GM21423 (cell line): ENCODE measurements around the gene FIS1.
"Not testable (repeated sequence)": the region's sequence is repeated elsewhere in the genome, so short reads cannot be mapped to it uniquely, and the experiment has no call there.

Experiments used
- ATAC-seq: cut with Tn5 transposase; IDR thresholded peaks from one replicate; pipeline ENCODE4 v1.9.1; 2021; ENCODE audit warnings: mild to moderate bottlenecking, moderate library complexity; ENCODE audit not compliant: unreplicated experiment

Gene FIS1

DNA sequence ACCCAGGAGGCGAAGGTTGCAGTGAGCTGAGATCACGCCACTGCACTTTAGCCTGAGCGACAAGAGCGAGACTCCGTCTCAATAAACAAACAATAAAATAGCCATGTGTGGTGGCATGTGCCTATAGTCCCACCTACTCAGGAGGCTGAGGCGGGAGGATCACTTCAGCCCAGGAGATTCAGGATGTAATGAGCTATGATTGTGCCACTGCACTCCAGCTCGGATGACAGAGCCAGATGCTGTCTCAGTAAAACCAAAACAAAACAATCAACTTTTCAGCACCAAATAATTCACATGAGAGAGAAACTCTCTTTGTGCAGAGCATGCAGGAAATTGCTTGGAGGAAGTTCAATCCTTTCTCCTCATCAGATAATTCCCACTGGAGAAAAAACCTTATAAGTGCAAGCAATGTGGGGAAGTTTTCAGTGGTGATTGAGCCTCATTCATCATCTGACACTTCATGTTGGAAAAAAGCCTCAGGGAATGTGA lies 13.4 kb upstream of the FIS1 start:
- no peak for ATAC-seq

DNA sequence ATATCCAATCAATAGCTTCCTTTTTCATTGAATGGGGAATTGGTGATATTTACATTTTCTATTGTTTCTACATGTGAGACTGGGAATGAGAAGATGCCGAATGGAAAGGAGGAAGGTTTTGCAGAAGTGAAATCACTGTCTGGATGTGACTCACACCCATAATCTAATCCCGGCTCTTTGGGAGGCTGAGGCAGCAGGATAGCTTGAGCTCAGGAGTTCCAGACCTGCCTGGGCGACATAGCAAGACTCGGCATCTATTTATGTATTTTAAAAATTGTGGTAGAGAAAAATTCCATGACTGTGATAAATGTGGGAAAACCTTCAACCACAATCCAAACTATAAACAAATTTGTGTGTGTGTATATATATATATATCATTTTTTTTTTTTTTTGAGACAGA lies 10.9 kb upstream of the FIS1 start:
- no peak for ATAC-seq

DNA sequence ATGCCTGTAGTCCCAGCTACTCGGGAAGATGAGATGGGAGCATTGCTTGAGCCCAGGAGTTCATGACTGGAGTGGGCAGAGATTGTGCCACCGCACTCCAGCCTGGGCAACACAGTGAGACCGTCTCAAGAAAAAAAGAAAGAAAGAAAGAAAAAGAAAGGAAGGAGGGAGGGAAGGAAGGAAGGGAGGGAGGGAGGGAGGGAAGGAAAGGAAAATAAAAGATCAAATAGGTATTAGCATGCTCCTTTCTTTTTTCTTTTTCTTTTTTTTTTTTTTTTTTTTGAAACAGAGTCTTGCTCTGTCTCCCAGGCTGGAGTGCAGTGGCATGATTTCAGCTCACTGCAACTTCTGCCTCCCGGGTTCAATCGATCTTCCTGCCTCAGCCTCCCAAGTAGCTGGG lies 8.3 kb upstream of the FIS1 start:
- not testable (repeated sequence) for ATAC-seq

DNA sequence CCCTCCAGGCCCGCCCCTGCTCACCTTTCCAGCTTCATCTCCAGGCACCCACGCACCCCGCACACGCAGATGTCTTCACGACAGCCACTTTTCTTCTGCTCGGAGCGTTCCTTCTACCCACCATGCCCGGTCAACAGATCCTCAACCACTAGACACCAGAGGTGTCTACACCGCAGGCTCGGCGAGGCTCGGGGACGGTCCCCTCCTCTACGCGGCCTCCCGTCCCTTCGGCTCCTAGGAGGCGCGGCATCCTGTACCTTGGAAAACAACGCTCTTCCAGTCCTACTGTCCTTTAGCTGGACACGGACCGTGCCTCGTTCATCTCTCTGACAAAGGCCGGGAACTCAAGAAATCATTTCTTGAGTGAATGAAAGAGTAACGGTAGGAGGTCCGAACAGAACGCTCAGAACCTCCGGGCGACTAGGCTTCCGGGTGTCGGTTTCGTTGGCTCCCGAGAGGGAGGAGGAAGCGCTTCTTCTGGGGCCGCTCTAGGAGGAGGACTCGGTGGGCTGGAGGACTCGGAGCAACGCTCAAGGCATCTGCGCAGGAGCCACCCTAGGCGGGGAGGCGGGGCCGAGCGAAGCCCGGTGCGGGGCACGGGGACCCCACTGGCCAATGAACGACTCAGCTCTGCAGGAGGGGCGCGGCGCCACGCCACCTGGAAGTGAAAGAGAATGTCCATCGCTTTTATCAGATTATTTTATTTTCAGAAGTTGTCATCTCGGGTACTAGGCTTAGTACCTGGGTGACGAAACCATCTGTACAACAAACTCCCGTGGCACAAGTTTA lies 7.2 kb upstream of the FIS1 start:
- ATAC-seq = peak; percentile 99

DNA sequence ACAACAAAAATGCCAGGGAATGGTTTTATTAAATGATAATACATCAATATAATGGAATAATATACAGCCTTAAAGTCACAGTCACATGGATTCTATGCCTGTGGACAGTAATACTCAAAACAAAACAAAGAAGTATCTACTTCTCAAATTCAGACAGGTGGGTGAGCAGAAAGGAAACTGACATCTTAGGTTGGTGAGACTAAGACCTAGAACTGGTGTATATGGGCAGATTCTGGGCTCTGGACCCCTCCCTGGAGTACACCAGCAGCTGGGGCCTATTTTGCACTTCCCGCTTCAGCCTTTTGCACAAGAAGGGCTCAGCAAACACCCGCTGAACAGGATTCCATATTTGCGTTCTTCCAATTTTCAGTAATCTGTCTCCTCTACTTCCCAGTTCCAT lies 5.4 kb upstream of the FIS1 start:
- no peak for ATAC-seq

DNA sequence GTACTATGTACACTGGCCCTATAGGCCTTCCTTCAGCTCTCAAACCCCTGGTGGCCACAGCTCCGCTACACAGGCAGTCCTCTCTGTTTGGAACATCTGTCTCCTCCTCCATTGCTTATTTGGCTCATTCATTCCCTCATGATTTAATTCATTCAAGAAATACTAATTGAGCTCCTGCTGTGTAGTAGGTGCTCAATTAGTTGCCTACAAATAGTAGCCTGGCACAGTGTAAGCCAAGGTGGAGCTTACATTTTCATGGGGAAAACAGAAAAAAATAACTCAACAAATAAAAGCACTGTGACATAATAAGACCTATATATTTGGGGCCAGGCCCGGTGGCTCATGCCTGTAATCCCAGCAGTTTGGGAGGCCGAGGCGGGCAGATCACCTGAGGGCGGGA lies 3.4 kb upstream of the FIS1 start:
- ATAC-seq = no peak

DNA sequence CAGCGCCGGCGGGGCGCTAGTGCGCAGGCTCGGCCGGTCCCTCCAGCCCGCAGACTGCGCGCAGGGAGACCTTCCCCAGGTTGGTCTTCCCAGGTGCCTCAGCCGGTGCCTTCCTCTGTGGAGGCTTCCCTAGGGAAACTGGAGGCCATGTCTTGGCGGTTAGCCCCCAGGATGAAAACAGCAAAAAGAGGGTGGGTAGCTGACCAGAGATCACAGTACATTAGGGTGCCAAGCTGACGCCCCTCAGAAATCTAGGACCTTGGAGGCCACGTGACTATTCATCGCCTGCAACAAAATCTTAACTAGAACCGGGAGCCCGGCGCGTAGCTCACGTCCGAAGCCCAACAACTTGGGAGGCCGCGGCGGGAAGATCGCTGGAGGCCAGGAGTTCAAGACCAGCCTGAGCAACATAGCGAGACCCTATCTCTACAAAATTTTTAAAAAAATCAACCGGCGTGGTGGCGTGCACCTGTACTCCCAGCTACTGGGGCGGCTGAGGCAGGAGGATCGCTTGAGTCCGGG lies 327 bp upstream of the FIS1 start:
- no peak for ATAC-seq

DNA sequence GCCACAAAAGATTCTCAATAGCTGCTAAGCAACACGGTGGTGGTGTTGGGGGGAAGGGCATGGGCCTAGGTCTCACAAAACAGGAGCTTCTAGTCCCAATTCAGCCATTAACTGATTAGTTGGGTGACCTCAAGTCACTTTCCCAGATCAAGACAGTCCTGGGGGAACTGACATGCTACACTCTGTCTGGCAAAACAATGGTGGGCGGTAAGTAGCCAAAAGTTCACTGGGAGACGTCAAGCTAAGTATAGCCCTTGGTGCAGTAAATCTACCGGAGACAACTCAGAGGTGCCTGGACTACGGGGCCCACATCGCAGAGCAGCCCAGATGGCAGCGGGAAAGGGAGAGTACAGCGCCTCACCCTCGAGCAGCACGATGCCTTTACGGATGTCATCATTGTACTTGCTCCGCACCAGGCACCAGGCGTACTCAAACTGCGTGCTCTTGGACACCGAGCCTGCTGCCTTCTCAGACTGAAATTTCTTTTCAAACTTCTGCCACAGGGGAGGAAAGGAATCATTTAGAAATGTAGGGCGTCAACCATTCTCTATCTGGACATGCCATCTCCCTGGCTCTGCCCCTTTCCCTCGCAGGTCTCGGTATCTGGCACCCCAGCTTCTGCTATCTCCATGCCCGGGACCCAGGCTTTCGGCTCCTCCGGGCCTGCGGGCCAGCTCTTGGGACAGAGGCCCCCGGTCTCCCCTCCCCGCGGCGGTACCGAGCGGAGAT lies 1.1 kb downstream of the FIS1 start:
- ATAC-seq = no peak

DNA sequence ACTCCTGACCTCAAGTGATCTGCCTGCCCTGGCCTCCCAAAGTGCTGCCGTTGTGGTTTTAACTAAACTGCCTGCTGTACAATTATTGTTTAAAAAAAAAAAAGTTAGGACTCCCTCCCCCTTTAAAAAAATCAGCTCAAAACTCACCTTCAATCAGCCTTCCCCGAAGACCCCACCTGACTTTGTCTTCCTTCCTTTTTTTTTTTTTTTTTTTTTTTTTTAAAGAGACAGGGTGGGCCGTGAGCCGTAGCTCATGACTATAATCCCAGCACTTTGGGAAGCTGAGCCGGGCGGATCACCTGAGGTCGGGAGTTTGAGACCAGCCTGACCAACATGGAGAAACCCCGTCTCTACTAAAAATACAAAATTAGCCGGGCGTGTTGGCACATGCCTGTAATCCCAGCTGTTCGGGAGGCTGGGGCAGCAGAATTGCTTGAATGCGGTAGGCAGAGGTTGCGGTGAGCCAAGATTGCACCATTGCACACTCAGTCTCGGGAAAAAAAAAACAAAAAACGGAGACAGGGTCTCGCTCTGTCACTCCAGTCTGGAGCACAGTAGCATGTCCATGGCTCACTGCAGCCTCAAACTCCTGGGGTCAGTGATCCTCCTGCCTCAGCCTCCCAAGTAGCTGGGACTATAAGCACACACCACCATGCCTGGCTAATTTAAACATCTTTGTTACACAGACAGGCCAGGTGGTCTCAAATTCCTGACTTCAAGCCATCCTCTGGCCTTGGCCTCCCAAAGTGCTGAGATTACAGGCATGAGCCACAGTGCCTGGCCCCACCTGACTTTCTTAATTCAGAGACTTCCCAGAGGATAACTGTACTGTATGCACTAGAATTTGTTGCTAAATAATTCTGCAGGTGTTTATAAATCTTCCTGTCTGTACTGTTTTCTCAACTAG lies 3.2 kb downstream of the FIS1 start:
- ATAC-seq = no peak

DNA sequence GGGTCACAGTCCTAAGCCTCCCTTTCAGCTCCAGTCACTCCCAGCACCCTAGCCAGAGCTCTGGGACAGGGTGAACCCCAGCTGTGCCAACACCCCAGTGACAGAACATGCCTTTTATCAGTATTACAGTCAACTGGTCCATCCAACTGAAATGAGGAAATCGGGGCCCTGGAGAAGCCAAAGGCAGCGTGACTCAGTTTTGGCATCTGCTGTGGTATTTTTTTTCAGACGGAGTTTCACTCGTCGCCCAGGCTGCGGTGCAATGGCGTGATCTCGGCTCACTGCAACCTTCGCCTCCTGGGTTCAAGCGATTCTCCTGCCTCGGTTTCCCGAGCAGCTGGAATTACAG lies 3.9 kb downstream of the FIS1 start:
- no peak for ATAC-seq

DNA sequence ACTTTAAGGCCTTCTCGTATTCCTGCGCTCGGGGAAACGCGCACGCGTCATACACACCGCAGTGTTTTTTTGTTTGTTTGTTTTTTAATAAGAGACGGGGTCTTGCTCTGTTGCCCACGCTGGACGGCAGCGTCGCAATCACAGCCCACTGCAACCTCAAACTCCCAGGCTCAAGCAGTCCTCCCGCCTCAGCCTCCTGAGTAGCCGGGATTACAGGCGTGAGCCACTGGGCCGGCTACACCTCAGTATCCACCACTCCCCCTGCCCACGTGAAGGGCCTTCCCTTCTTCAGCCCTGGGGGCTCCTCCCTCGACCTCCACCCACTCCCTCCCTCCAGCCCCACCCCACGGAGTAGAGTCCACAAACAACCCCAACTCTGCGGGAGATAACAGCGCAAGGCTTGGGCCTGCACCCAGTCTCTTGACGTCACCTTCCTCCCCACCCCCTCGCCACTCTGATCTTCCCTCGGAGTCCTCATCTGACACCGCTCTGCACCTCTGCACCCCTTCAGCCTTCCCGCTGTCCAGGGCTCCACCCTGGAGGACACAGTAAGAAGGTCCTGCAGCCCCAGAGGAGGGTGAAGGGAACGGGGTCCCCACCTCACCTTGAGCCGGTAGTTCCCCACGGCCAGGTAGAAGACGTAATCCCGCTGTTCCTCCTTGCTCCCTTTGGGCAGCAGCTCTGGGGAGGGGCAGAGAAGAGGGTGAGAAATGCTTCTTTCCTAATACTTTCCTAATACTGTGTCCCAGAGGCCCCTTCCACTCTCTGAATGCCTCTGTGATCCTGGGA lies 4.5 kb downstream of the FIS1 start:
- ATAC-seq = no peak

DNA sequence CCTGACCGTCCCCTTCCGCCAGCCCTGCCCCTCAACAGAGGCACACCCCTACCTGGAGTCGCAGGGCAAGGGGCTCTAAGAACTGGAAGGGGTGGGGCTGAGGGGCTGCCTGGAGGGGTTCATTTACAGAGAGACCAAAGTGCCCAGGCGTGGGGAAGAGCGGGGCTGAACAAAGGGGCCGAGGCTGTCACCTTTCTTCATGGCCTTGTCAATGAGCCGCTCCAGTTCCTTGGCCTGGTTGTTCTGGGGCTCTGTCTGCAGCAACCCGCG lies 5.0 kb downstream of the FIS1 start:
- no peak for ATAC-seq

DNA sequence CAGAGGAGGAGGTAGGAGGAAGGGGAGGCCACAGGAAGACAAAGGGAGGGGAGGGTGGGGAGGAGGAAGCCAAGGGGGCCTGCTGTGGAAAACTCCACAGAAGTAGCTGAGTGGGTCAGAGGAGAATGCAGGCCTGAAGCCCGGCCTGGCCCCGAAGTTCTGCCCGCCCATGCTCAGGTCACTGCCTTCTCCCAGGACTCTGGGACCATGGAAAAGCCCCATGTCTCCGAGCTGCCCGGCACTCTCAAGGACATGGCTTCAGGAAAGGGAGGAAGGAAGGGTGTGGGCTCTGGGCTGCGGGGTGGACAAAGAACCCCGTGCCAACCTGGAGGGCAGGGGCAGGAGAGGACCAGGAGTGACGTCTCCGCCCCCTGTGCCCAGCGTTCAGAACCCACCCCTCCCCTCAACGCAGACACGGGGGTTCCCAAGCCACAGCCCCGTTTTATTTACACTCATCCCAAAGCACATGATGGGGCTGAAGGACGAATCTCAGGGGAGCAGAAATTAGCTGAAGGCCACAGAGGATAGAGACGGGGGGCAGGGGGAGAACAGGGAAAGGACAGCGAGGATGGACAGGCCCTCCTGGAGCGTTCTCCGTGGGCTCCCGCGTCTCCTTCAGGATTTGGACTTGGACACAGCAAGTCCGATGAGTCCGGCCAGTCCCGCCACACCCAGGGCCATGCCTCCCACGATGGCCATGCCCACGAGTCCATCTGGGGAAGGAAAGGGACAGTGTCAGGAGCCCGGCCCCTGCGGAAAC lies 5.5 kb downstream of the FIS1 start:
- ATAC-seq = no peak

DNA sequence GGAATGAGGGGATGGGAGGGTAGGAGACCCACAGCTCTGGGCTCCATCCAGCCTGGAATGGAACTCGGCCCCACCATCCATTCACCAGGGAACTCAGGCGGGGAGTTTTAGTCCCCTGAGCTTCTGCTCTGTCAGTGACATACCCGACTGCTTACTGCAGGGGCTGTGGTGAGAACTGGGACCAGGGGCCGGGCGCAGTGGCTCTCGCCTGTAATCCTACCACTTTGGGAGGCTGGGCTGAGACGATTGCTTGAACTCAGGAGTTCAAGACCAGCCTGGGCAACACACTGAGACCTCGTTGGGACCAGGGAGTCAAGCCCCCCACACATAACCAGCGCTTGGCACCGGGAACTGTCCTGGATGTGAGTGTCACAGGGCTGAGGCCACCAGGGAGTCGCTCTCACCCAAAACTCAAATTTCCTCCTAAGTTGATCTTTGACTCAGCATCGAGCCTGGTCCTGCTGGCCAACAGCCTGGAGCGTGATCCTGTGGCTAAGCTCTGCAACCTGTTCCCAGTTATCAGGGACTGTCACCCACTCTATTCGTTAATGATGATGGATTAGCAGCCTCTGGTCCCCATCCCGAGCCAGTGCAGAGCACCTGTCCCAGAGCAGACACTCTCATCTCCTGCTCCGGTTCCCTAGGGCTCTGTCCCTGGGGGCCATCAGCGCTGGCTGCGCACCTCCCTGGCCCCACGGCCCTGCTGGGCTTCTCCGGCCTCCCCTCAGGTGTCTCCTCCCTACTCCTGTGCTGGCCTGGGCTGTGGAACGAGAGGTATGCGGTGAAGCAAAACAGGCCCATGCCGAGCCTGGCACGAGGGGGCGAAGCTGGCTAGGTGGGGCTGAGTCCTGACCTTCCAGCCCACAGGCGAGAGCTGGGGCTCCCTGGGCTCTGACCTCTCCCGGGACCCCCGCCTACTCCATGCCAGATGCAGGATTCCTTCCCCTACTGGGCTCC lies 6.4 kb downstream of the FIS1 start:
- no peak for ATAC-seq

DNA sequence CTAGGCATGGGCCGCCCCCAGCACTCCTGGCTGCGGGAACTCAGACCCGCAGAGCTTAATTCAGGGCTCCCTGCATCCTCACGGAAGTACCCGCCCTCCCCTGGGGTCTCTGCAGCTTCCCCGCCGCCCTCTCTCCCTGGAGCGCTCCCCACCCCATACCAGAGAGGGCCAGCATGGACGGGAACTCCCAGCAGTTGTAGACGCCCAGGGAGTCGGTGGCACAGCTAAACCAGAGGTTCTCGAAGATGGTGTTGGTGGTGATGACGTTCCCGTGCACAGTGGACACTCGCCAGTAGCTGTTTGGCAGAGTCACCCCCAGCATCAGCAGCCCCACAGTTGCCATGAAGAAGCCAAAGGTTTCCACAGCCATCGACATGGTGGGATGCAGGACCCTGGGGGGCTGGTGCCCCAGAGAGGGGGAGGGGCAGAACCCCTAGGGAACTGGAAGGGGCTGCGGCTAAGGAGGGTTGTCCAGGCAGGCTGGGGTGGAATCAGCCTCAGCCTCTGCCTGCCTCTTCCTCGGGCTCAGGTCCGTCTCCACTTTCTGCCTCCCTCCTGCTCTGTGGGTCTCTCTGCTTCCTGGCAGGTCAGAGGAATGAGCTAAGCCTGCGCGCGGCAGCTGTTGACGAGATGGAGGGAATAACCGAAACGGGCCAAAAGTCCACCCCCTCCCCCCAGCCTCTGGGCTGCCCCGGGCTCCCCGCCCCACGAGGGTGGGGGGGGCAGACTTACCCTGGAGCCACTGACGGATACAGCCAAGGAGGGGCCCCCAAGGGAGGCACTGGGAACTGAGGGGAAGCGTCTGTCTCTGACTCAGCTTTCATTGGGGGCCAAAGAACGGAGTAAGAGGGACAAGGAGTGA lies 7.4 kb downstream of the FIS1 start, which contains the start of gene CLDN15:
Gene CLDN15, minus strand, starts transcription at position 597 of the 862 bp plus-strand sequence. Its CDS starts 221 bp downstream, at position 376.
- ATAC-seq = no peak

DNA sequence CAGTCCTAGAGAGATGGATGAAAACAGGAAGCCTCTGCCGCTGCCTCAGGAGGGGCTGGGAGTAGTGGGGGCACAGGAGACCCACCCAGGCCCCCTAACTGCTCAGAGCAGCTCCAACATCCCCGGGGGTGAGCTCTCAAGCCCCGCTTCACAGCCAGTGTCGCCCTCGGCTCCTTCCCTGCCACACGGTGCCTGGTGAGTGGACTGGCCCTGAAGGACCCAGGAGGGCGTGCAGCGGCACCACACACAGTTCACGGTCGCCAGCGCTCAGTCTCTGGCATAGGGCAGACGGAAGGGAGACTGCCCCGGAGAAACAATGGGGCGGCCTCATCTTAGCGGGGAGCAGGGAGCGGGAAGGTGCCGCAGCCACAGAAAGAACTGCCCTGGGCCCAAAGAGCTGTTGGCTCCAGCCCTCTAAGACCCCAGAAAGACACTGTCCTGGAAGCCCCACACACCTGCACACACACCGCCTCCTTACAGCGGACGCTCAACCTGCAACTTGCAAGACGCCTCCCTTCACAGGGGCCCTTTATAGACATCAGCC lies 8.5 kb downstream of the FIS1 start:
- ATAC-seq = no peak

DNA sequence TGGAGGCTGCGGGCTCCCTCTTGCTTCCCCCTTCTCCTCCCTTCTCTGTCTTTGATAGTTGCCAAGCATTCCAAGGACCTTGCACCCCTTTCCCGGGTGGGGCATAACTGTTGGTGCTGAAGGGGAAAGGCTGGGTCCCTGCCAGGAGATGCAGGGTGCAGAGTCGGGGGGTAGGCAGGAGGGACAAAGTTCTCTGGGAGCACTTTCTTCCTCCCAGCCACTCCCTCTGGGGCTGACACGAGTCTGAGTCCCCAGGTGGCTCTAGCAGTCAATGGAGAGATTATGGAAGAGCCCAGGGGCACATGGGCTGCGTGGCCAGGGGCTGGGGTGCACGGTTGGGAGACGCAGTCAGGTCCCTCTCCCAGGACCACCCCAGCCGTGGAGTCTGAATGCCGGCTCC lies 9.4 kb downstream of the FIS1 start:
- no peak for ATAC-seq
